Measurements from ENCODE around the gene POLR3F.

DNA sequence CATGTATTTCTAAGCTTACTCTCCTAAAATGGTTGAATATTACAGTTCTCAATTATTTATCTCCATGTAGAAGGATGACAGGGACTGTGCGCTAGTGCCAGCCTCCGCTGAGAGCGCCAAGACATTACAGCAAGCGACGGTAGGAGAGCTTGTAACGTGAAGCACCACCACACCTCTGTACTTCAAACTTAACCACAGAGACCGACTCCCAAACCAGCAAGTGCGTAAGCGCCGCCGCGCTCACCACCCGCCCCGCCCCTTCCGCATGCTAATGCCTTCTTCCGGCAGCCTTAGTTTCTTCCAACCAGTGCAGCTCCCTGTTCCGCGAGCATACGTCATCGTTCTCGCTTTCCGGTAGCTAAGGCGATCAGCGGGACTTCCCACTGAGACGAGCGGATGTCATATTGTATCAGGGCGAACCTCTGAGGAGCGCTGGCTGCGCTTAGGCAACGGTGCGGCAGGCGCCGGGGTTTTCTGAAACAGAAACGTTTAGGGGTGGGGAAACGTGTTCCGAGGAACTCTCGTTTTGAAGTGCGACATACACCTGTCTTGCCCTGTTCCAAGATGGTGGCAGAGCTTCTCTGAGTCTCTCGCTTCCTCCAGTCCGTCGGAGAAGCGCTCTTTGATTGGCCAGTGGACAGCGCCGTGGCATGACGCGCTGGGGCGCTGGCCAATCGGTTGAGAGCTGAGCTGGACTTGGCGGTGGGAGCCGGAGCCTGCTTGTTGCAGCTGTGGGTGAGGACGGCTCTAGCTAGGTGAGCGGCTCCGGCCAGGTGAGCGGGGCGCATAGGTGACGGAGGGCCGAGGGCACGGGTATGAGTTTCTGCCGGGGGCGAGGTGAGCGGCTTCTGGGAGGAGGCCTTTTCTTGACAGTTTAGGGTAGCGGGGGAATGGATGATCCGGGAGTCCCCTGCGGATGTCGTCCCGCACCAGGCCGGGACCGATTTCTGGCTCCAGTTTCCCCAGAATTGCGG, 40.3 kb downstream of the POLR3F start, which contains the start of gene SEC23B:
- TF ChIP-seq FOS (IDR thresholded peaks at IDR 0.05; ENCODE audit: extremely low read depth, insufficient read length) (peak; percentile 74), ZBED1 (IDR thresholded peaks at IDR 0.05) (no peak), MTF1 (CRISPR knock-in tag; IDR thresholded peaks at IDR 0.05; ENCODE audit: borderline replicate concordance) (no peak), KAT2B (IDR thresholded peaks at IDR 0.05; ENCODE audit: low read depth, low read length) (no peak), POLR2AphosphoS5 (IDR thresholded peaks at IDR 0.05; ENCODE audit: control insufficient read depth, insufficient read depth, low read depth, low read length) (peak; percentile 44), CCNT2 (IDR thresholded peaks at IDR 0.05; ENCODE audit: borderline replicate concordance, extremely low read depth, insufficient read length, low read depth, low read length) (no peak), SNRNP70 (optimal IDR thresholded peaks at IDR 0.05; ENCODE audit: low read depth, low read length) (no peak), HNRNPH1 (optimal IDR thresholded peaks at IDR 0.05; ENCODE audit: low read depth, low read length) (no peak), PURB (CRISPR knock-in tag; IDR thresholded peaks at IDR 0.05; ENCODE audit: low read depth) (no peak), MTA3 (IDR thresholded peaks at IDR 0.05; ENCODE audit: borderline replicate concordance) (peak; percentile 84; the same call in 1 of the 2 replicates)
- TF ChIP-seq, protein P1, sequence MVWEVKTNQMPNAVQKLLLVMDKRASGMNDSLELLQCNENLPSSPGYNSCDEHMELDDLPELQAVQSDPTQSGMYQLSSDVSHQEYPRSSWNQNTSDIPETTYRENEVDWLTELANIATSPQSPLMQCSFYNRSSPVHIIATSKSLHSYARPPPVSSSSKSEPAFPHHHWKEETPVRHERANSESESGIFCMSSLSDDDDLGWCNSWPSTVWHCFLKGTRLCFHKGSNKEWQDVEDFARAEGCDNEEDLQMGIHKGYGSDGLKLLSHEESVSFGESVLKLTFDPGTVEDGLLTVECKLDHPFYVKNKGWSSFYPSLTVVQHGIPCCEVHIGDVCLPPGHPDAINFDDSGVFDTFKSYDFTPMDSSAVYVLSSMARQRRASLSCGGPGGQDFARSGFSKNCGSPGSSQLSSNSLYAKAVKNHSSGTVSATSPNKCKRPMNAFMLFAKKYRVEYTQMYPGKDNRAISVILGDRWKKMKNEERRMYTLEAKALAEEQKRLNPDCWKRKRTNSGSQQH (CRISPR knock-in tag; IDR thresholded peaks at IDR 0.05), result no peak
- TF ChIP-seq, protein P2, sequence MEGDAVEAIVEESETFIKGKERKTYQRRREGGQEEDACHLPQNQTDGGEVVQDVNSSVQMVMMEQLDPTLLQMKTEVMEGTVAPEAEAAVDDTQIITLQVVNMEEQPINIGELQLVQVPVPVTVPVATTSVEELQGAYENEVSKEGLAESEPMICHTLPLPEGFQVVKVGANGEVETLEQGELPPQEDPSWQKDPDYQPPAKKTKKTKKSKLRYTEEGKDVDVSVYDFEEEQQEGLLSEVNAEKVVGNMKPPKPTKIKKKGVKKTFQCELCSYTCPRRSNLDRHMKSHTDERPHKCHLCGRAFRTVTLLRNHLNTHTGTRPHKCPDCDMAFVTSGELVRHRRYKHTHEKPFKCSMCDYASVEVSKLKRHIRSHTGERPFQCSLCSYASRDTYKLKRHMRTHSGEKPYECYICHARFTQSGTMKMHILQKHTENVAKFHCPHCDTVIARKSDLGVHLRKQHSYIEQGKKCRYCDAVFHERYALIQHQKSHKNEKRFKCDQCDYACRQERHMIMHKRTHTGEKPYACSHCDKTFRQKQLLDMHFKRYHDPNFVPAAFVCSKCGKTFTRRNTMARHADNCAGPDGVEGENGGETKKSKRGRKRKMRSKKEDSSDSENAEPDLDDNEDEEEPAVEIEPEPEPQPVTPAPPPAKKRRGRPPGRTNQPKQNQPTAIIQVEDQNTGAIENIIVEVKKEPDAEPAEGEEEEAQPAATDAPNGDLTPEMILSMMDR (IDR thresholded peaks at IDR 0.05 in 2 of 3, conservative IDR thresholded peaks at IDR 0.05 in 1 of 3; ENCODE audit: insufficient read depth in 2 of 3, low read depth in 1 of 3, low read length in 3 of 3), result peak in 1 of 3 experiments; percentile 1; a peak in 1 of 6 replicates
- TF ChIP-seq, protein P3, sequence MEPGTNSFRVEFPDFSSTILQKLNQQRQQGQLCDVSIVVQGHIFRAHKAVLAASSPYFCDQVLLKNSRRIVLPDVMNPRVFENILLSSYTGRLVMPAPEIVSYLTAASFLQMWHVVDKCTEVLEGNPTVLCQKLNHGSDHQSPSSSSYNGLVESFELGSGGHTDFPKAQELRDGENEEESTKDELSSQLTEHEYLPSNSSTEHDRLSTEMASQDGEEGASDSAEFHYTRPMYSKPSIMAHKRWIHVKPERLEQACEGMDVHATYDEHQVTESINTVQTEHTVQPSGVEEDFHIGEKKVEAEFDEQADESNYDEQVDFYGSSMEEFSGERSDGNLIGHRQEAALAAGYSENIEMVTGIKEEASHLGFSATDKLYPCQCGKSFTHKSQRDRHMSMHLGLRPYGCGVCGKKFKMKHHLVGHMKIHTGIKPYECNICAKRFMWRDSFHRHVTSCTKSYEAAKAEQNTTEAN (CRISPR knock-in tag; IDR thresholded peaks at IDR 0.05), result no peak
